A549 (cell line): ENCODE measurements around the gene UST. TPM values are rescaled to one million over a fixed set of nuclear protein-coding genes. Genes with fewer than 3 reads are reported as not detected.

ENCODE experiments used
- ATAC-seq, 2 experiments: fragments of 200-7000 bp in 1 of 2; fragments of >200 bp in 1 of 2; cut with Nextera tagmentation in 1 of 2; cut with Tn5 transposase in 1 of 2; 3 replicates each; pipeline versions ENCODE4 v1.8.0 to v1.9.1; 2018 to 2020; ENCODE audit warnings: mild to moderate bottlenecking in 1 of 2, moderate library complexity in 1 of 2
- CTCF ChIA-PET: fragments of 300-600 bp; sonication (Branson Sonifier 250); formaldehyde crosslinking; extraction: SDS; loops from one replicate; lab custom pipeline; 2021; ENCODE audit warnings: antibody characterized with exemption, inconsistent platforms; lab: Yijun Ruan, JAX
- POLR2A ChIA-PET: fragments of 350-600 bp; formaldehyde crosslinking; extraction: SDS; loops from one replicate; lab custom pipeline; 2021; ENCODE audit warnings: antibody characterized with exemption, inconsistent platforms; lab: Yijun Ruan, JAX
- DNase-seq, 2 experiments: peaks; one replicate each; pipeline versions ENCODE4 v3.0.0 to v3.0.0-alpha.2; 2011 to 2016; ENCODE audit warnings: low read depth in 1 of 2, low spot score in 1 of 2
- FAIRE-seq: peaks from 2 replicates; lab custom pipeline; 2011; peaks lifted over from hg19 to GRCh38; lab: Jason Lieb, UNC
- H3K27ac ChIP-seq, 2 experiments: fragments of >200 bp; sonication (Bioruptor Twin); formaldehyde crosslinking; 3 replicates each; pipeline ENCODE4 v1.5.1; 2016 to 2017
- H3K4me1 ChIP-seq: fragments of >200 bp; sonication (Bioruptor Twin); formaldehyde crosslinking; 3 replicates; pipeline ENCODE4 v1.6.1; 2016
- H3K4me2 ChIP-seq: fragments of >200 bp; sonication (Bioruptor Twin); formaldehyde crosslinking; 3 replicates; pipeline ENCODE4 v1.6.1; 2016
- H3K4me3 ChIP-seq: fragments of >200 bp; sonication (Bioruptor Twin); formaldehyde crosslinking; 3 replicates; pipeline ENCODE4 v1.5.1; 2016
- H3K9me3 ChIP-seq: fragments of >200 bp; sonication (Bioruptor Twin); formaldehyde crosslinking; 3 replicates; pipeline ENCODE4 v1.6.1; 2016
- CBX2 ChIP-seq: fragments of 200-600 bp; sonication (generic); IDR thresholded peaks from 2 replicates; pipeline ENCODE4 v1.6.1; 2016; ENCODE audit warnings: low read depth, mild to moderate bottlenecking, borderline replicate concordance
- CHD4 ChIP-seq: fragments of 200-600 bp; sonication (generic); IDR thresholded peaks from 2 replicates; pipeline ENCODE4 v1.6.1; 2016; ENCODE audit warnings: antibody characterized with exemption, mild to moderate bottlenecking, borderline replicate concordance
- EHF ChIP-seq: fragments of 250-450 bp; sonication (Bioruptor Pico); IDR thresholded peaks from 2 replicates; pipeline ENCODE4 v1.5.0; 2020; ENCODE audit warnings: mild to moderate bottlenecking
- EHMT2 ChIP-seq: fragments of 200-600 bp; sonication (generic); IDR thresholded peaks from 2 replicates; pipeline ENCODE4 v1.6.1; 2016; ENCODE audit warnings: antibody characterized with exemption, low read depth, mild to moderate bottlenecking, moderate library complexity
- FOSB ChIP-seq: fragments of 250-450 bp; sonication (Bioruptor Pico); IDR thresholded peaks from 2 replicates; pipeline ENCODE4 v1.5.0; 2020; ENCODE audit warnings: mild to moderate bottlenecking, moderate library complexity
- FOSL2 ChIP-seq, 2 experiments: fragments of 450-650 bp in 1 of 2; fragments of >200 bp in 1 of 2; sonication (Bioruptor Twin) in 1 of 2; formaldehyde crosslinking; IDR thresholded peaks; 2 replicates each; pipeline versions ENCODE4 v1.5.0 to v1.6.1; 2016 to 2020; ENCODE audit warnings: mild to moderate bottlenecking in 1 of 2, moderate library complexity in 1 of 2
- FOXS1 ChIP-seq: fragments of 250-450 bp; sonication (Bioruptor Pico); IDR thresholded peaks from 2 replicates; pipeline ENCODE4 v1.5.0; 2020; ENCODE audit warnings: mild to moderate bottlenecking, moderate library complexity
- GATA3 ChIP-seq: IDR thresholded peaks from 2 replicates; pipeline ENCODE4 v1.6.1; 2012; ENCODE audit warnings: borderline replicate concordance
- HDAC2 ChIP-seq: fragments of 200-600 bp; sonication (generic); IDR thresholded peaks from 2 replicates; pipeline ENCODE4 v1.6.1; 2016
- HEYL ChIP-seq: fragments of 250-450 bp; sonication (Bioruptor Pico); IDR thresholded peaks from 2 replicates; pipeline ENCODE4 v1.8.0; 2021; ENCODE audit warnings: mild to moderate bottlenecking, moderate library complexity
- HMGXB4 ChIP-seq: fragments of 250-450 bp; sonication (Bioruptor Pico); IDR thresholded peaks from 2 replicates; pipeline ENCODE4 v1.5.0; 2021; ENCODE audit warnings: mild to moderate bottlenecking, moderate library complexity, borderline replicate concordance
- HOXA7 ChIP-seq: fragments of 250-450 bp; sonication (Bioruptor Pico); IDR thresholded peaks from 2 replicates; pipeline ENCODE4 v1.5.0; 2020; ENCODE audit warnings: mild to moderate bottlenecking, moderate library complexity
- MAFK ChIP-seq: fragments of 450-650 bp; IDR thresholded peaks from 2 replicates; pipeline ENCODE4 v1.6.1; 2014; ENCODE audit not compliant: partially characterized antibody
- MAZ ChIP-seq: fragments of 150-350 bp; IDR thresholded peaks from 2 replicates; pipeline ENCODE4 v1.6.1; 2014; ENCODE audit warnings: antibody characterized with exemption, low read depth, low read length, borderline replicate concordance
- NFE2L2 ChIP-seq: fragments of 150-350 bp; conservative IDR thresholded peaks from 2 replicates; pipeline ENCODE4 v1.6.1; 2014; ENCODE audit warnings: low read length
- NPAS2 ChIP-seq: fragments of 250-450 bp; sonication (Bioruptor Pico); IDR thresholded peaks from 2 replicates; pipeline ENCODE4 v1.8.0; 2022; ENCODE audit warnings: mild to moderate bottlenecking, moderate library complexity, borderline replicate concordance
- NR3C1 ChIP-seq: fragments of >200 bp; sonication (Bioruptor Twin); formaldehyde crosslinking; IDR thresholded peaks from 3 replicates; pipeline ENCODE4 v1.6.1; 2017
- PBX3 ChIP-seq: IDR thresholded peaks from 2 replicates; pipeline ENCODE4 v1.6.1; 2012
- POLR2AphosphoS2 ChIP-seq: conservative IDR thresholded peaks from 2 replicates; pipeline ENCODE4 v1.6.1; 2012; ENCODE audit warnings: low read length, improper control_type of control experiment, inconsistent platforms
- RAD21 ChIP-seq, 2 experiments: fragments of >200 bp in 1 of 2; sonication (Bioruptor Twin) in 1 of 2; formaldehyde crosslinking in 1 of 2; IDR thresholded peaks in 1 of 2; conservative IDR thresholded peaks in 1 of 2; 2 replicates in 1 of 2; 3 replicates in 1 of 2; pipeline ENCODE4 v1.6.1; 2012 to 2018; ENCODE audit warnings: inconsistent platforms in 1 of 2
- RARB ChIP-seq: fragments of 250-450 bp; sonication (Bioruptor Pico); IDR thresholded peaks from 2 replicates; pipeline ENCODE4 v1.8.0; 2021; ENCODE audit warnings: mild to moderate bottlenecking, moderate library complexity
- RCOR1 ChIP-seq: fragments of 150-350 bp; IDR thresholded peaks from 2 replicates; pipeline ENCODE4 v1.6.1; 2014; ENCODE audit warnings: antibody characterized with exemption, low read length, low read depth
- RNF2 ChIP-seq: fragments of 200-600 bp; sonication (generic); IDR thresholded peaks from 2 replicates; pipeline ENCODE4 v1.6.1; 2016; ENCODE audit warnings: low read depth, mild to moderate bottlenecking, antibody characterized with exemption, moderate library complexity, borderline replicate concordance
- SREBF2 ChIP-seq: fragments of 450-650 bp; IDR thresholded peaks from 2 replicates; pipeline ENCODE4 v1.6.1; 2014; ENCODE audit warnings: mild to moderate bottlenecking, moderate library complexity
- TFCP2L1 ChIP-seq: fragments of 250-450 bp; sonication (Bioruptor Pico); IDR thresholded peaks from 2 replicates; pipeline ENCODE4 v1.5.0; 2021; ENCODE audit warnings: mild to moderate bottlenecking
- USF2 ChIP-seq: fragments of 450-650 bp; IDR thresholded peaks from 2 replicates; pipeline ENCODE4 v1.6.1; 2014; ENCODE audit warnings: antibody characterized with exemption
- ZFP36 ChIP-seq: fragments of 450-650 bp; IDR thresholded peaks from 2 replicates; pipeline ENCODE4 v1.6.1; 2014; ENCODE audit warnings: borderline replicate concordance; ENCODE audit not compliant: partially characterized antibody
- ZNF302 ChIP-seq: fragments of 250-450 bp; sonication (Bioruptor Pico); IDR thresholded peaks from 2 replicates; pipeline ENCODE4 v1.9.0; 2021; ENCODE audit warnings: inconsistent platforms, mild to moderate bottlenecking, moderate library complexity
- WGBS: methylation state at CpG from one replicate; pipeline ENCODE4 v1.1.6; 2017; ENCODE audit errors: missing lambda C conversion rate; 5-methylcytosine and 5-hydroxymethylcytosine counted together
- polyA plus RNA-seq, 4 experiments: library from polyadenylated mRNA; depleted of rRNA in 3 of 4; stranded (reverse); fragments of >200 nt; fragmentation: RNase III in 1 of 4; extraction: RNeasy Plus Mini Kit Qiagen cat#74134 plus additional on column Dnase treatment in 1 of 4; gene quantifications; 2 replicates in 3 of 4; 3 replicates in 1 of 4; pipeline ENCODE4 v1.2.3, GENCODE V29; 2011 to 2017
- TF ChIP-seq, protein P1 (sequence below): IDR thresholded peaks from 2 replicates; pipeline ENCODE4 v1.6.1; 2012
- TF ChIP-seq, protein P2 (sequence below): fragments of >200 bp; sonication (Bioruptor Twin); formaldehyde crosslinking; IDR thresholded peaks from 3 replicates; pipeline ENCODE4 v1.6.1; 2016
- TF ChIP-seq, protein P3 (sequence below): fragments of 200-600 bp; sonication (generic); IDR thresholded peaks from 2 replicates; pipeline ENCODE4 v1.6.1; 2016; ENCODE audit warnings: antibody characterized with exemption, mild to moderate bottlenecking, moderate library complexity

The UST gene
- polyA plus RNA-seq, 2 of the 4 experiments (the other 2 are of a cell fraction), result 0.54 to 1.7 TPM

GRCh38 chr6:149031859-149032598 is 285.2 kb downstream of the UST start:
- peaks cover 43% of the 10 kb centered on the region for H3K4me1 ChIP-seq
- no peak for FAIRE-seq
- peak overlapping the region; percentile 97 to 100 for H3K27ac ChIP-seq
- CTCF ChIA-PET, result interaction anchor here (0.6 to 9.4 kb wide), 8 partner anchors 20 to 485 kb away, joined by 3 to 118 read pairs (median 5); no protein-coding TSS in a partner anchor
- H3K9me3 ChIP-seq, result no peaks in the 10 kb centered on the region
- peak overlapping the region; percentile 99 for H3K4me2 ChIP-seq
- ATAC-seq, result peak; percentile 92 to 94
- peak; percentile 70 to 91 for DNase-seq
- POLR2A ChIA-PET, result interaction anchor here (0.6 to 3.5 kb wide), 11 partner anchors 16 to 513 kb away, joined by 3 to 20 read pairs (median 5); partner anchors contain the start of genes PPIL4 and TAB2
- H3K4me3 ChIP-seq, result peak overlapping the region; percentile 40
- WGBS, result 14% methylated on average over 18 of the region's 18 CpGs
- TF ChIP-seq RARB (no peak), RAD21 (conservative IDR thresholded peaks at IDR 0.05 in 1 of 2, IDR thresholded peaks at IDR 0.05 in 1 of 2) (no peak), HOXA7 (CRISPR knock-in tag) (no peak), HMGXB4 (CRISPR knock-in tag) (no peak), HEYL (no peak), MAFK (peak; percentile 83), ZNF302 (CRISPR knock-in tag) (no peak), RNF2 (no peak), NFE2L2 (no peak), PBX3 (no peak), FOSL2 (IDR thresholded peaks at IDR 0.05) (peak; percentile 81), FOSL2 (CRISPR knock-in tag; IDR thresholded peaks at IDR 0.05) (peak; percentile 94), NR3C1 (no peak), FOSB (CRISPR knock-in tag) (no peak), USF2 (no peak), SREBF2 (no peak), MAZ (no peak), NPAS2 (no peak), GATA3 (peak; percentile 50; the same call in 1 of the 2 replicates), HDAC2 (no peak), EHMT2 (no peak), CHD4 (no peak), POLR2AphosphoS2 (no peak), RCOR1 (no peak), EHF (CRISPR knock-in tag) (no peak), FOXS1 (CRISPR knock-in tag) (no peak), TFCP2L1 (CRISPR knock-in tag) (0 out of 2 replicates have a peak, but pooled peaks have one; percentile 24), ZFP36 (no peak), CBX2 (no peak)
- TF ChIP-seq, protein P1, sequence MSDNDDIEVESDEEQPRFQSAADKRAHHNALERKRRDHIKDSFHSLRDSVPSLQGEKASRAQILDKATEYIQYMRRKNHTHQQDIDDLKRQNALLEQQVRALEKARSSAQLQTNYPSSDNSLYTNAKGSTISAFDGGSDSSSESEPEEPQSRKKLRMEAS, result peak; percentile 31; the same call in 1 of the 2 replicates
- TF ChIP-seq, protein P2, sequence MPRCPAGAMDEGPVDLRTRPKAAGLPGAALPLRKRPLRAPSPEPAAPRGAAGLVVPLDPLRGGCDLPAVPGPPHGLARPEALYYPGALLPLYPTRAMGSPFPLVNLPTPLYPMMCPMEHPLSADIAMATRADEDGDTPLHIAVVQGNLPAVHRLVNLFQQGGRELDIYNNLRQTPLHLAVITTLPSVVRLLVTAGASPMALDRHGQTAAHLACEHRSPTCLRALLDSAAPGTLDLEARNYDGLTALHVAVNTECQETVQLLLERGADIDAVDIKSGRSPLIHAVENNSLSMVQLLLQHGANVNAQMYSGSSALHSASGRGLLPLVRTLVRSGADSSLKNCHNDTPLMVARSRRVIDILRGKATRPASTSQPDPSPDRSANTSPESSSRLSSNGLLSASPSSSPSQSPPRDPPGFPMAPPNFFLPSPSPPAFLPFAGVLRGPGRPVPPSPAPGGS, result no peak
- TF ChIP-seq, protein P3, sequence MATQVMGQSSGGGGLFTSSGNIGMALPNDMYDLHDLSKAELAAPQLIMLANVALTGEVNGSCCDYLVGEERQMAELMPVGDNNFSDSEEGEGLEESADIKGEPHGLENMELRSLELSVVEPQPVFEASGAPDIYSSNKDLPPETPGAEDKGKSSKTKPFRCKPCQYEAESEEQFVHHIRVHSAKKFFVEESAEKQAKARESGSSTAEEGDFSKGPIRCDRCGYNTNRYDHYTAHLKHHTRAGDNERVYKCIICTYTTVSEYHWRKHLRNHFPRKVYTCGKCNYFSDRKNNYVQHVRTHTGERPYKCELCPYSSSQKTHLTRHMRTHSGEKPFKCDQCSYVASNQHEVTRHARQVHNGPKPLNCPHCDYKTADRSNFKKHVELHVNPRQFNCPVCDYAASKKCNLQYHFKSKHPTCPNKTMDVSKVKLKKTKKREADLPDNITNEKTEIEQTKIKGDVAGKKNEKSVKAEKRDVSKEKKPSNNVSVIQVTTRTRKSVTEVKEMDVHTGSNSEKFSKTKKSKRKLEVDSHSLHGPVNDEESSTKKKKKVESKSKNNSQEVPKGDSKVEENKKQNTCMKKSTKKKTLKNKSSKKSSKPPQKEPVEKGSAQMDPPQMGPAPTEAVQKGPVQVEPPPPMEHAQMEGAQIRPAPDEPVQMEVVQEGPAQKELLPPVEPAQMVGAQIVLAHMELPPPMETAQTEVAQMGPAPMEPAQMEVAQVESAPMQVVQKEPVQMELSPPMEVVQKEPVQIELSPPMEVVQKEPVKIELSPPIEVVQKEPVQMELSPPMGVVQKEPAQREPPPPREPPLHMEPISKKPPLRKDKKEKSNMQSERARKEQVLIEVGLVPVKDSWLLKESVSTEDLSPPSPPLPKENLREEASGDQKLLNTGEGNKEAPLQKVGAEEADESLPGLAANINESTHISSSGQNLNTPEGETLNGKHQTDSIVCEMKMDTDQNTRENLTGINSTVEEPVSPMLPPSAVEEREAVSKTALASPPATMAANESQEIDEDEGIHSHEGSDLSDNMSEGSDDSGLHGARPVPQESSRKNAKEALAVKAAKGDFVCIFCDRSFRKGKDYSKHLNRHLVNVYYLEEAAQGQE, result no peak
